Measurements from ENCODE around the gene KCNH1.

Gene KCNH1

GRCh38 chr1:210684466-210685294 is 449.3 kb downstream of the KCNH1 start:
- TF ChIP-seq CTCF (IDR thresholded peaks at IDR 0.05; ENCODE audit: insufficient read depth, low read depth, low read length, missing control alignments): no peak
- DNase-seq (ENCODE audit: low read depth): peak; percentile 80
- no peak overlapping the region for H3K4me3 ChIP-seq (ENCODE audit: low read depth, low read length)

GRCh38 chr1:210683403-210684047 is 450.4 kb downstream of the KCNH1 start:
- no peak for DNase-seq (ENCODE audit: low read depth)
- no peak overlapping the region for H3K4me3 ChIP-seq (ENCODE audit: low read depth, low read length)
- no peak for TF ChIP-seq CTCF (IDR thresholded peaks at IDR 0.05; ENCODE audit: insufficient read depth, low read depth, low read length, missing control alignments)

DNA sequence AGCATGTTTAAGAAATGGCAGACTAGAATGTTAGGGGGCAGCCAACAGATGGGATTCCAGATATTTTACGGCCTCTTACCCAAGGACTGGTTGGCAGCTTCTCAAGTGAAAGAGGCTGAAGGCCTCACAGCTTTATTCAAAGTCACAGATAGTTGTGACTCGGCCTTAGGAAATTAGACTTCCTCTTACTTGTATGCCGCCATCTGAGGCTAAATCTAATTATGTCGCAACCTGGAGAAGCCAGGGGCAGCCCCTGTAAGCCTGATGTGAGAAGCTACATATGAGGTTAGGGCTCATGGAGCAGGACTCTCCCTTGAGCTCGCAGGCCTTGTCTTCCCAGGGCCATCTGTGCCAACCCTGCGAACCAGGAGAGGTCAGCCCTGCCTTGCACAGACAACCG is 452.8 kb downstream of the KCNH1 start:
- H3K4me3 ChIP-seq (ENCODE audit: low read depth, low read length): no peak overlapping the region
- no peak for TF ChIP-seq CTCF (IDR thresholded peaks at IDR 0.05; ENCODE audit: insufficient read depth, low read depth, low read length, missing control alignments)
- DNase-seq (ENCODE audit: low read depth): no peak

DNA sequence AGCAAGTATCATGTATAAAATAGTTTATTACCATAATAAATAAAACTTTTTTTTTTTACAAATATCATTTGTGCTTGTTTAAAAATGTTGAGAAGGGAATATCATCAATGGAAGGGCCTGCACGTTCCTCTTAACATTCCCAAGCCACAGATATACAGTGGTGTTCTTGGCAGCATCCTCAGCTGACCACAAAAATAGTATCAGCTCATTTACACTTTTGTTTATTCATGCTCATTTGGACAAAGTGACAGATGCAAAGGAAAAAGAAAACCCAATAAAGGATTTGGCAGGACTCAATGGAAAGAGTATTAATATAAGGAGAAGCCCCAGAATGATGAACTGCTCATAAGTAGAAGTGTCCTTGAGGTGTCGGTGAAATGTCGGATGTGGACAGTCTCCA is 455.6 kb downstream of the KCNH1 start:
- no peak overlapping the region for H3K4me3 ChIP-seq (ENCODE audit: low read depth, low read length)
- no peak for DNase-seq (ENCODE audit: low read depth)
- TF ChIP-seq CTCF (IDR thresholded peaks at IDR 0.05; ENCODE audit: insufficient read depth, low read depth, low read length, missing control alignments): no peak

DNA sequence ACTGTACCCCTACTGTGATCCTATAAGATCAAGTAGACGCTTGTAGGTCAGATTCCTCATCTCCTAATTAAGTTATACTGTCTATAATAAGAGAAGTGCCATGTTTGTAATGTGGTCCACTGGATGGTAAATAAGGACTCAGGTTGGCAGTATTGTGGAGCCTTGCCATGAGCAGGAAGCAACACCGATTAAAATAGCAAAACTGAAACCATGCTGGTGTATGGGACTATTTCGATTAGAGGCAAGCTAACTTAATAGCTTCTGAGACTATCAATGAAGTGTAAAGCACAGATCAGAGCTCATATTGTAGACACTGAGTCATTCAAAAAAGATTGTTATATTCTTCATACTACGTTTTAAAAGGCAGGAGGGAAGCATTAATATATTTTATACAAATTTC is 456.4 kb downstream of the KCNH1 start:
- TF ChIP-seq CTCF (IDR thresholded peaks at IDR 0.05; ENCODE audit: insufficient read depth, low read depth, low read length, missing control alignments): no peak
- no peak overlapping the region for H3K4me3 ChIP-seq (ENCODE audit: low read depth, low read length)
- DNase-seq (ENCODE audit: low read depth): peak; percentile 46

DNA sequence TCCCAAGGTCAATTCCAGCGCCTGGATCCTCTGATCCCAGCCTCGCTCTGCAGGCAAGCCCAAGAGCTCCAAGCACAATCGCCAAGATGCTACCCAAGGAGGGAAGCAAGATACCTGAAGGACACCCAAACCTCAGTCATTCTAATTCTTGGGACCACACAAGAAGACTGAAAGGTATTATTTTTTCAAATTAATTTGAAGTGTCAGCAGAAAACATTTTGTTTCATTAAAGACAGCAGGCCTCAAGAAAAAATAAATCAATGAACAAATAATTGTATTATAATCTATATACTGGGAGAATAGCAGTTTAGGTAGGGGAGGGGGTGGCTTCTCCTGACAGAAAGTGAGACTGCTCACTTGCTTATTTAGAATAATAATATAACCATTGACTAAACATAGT is 457.4 kb downstream of the KCNH1 start:
- no peak for DNase-seq (ENCODE audit: low read depth)
- TF ChIP-seq CTCF (IDR thresholded peaks at IDR 0.05; ENCODE audit: insufficient read depth, low read depth, low read length, missing control alignments): no peak
- no peak overlapping the region for H3K4me3 ChIP-seq (ENCODE audit: low read depth, low read length)
